Muscle of back (tissue), 13 donors: ENCODE measurements around the gene AASDHPPT. TPM values are rescaled to one million over a fixed set of nuclear protein-coding genes. Genes with fewer than 3 reads are reported as not detected.
"Not testable (repeated sequence)": the region's sequence is repeated elsewhere in the genome, so short reads cannot be mapped to it uniquely, and the experiment has no call there.

Experiments used
- DNase-seq, 3 donors: peaks; one replicate each; pipeline versions ENCODE4 v3.0.0 to v3.0.0-alpha.2; 2013
- long read RNA-seq, 9 donors: transcript quantifications; one replicate each; lab custom pipeline, GENCODE V29; 2026
- polyA plus RNA-seq, 10 donors: library from polyadenylated mRNA; unstranded; fragments of 120-200 nt; gene quantifications; one replicate each; pipeline ENCODE4 v1.2.1, GENCODE V29; 2013; ENCODE audit not compliant: insufficient read length in 10 of 10

AASDHPPT gene
- polyA plus RNA-seq, result 10 to 100 TPM; 47.0 to 70.7 (median 55.0) TPM
- long read RNA-seq, donor 1, transcript AASDHPPT-201 (6 exons, 2,955 nt), result major isoform, 31 of 32 reads
- long read RNA-seq, donor 1, partial matches to known transcripts, result 0 of 32 reads
- long read RNA-seq, donor 1, other reads (novel, unspliced or antisense), result 0 of 32 reads
- long read RNA-seq, donor 2, transcript AASDHPPT-201 (6 exons, 2,955 nt), result major isoform, 30 of 30 reads
- long read RNA-seq, donor 2, partial matches to known transcripts, result 0 of 30 reads
- long read RNA-seq, donor 2, other reads (novel, unspliced or antisense), result 0 of 30 reads
- long read RNA-seq, donor 3, result 0 reads
- long read RNA-seq, donor 4, transcript AASDHPPT-201 (6 exons, 2,955 nt), result major isoform, 28 of 29 reads
- long read RNA-seq, donor 4, partial matches to known transcripts, result 0 of 29 reads
- long read RNA-seq, donor 4, other reads (novel, unspliced or antisense), result 0 of 29 reads
- long read RNA-seq, donor 5, full-length matches to known transcripts, result 47 of 47 reads
- long read RNA-seq, donor 5, partial matches to known transcripts, result 0 of 47 reads
- long read RNA-seq, donor 5, other reads (novel, unspliced or antisense), result 0 of 47 reads
- long read RNA-seq, donor 6, transcript AASDHPPT-201 (6 exons, 2,955 nt), result major isoform, 59 of 94 reads
- long read RNA-seq, donor 6, partial matches to known transcripts, result 34 of 94 reads
- long read RNA-seq, donor 6, other reads (novel, unspliced or antisense), result 0 of 94 reads
- long read RNA-seq, donor 7, transcript AASDHPPT-201 (6 exons, 2,955 nt), result major isoform, 18 of 19 reads
- long read RNA-seq, donor 7, partial matches to known transcripts, result 0 of 19 reads
- long read RNA-seq, donor 7, other reads (novel, unspliced or antisense), result 0 of 19 reads
- long read RNA-seq, donor 8, transcript AASDHPPT-201 (6 exons, 2,955 nt), result major isoform, 21 of 21 reads
- long read RNA-seq, donor 8, partial matches to known transcripts, result 0 of 21 reads
- long read RNA-seq, donor 8, other reads (novel, unspliced or antisense), result 0 of 21 reads
- long read RNA-seq, donor 9, transcript AASDHPPT-201 (6 exons, 2,955 nt), result major isoform, 5 of 5 reads
- long read RNA-seq, donor 9, partial matches to known transcripts, result 0 of 5 reads
- long read RNA-seq, donor 9, other reads (novel, unspliced or antisense), result 0 of 5 reads

GRCh38 chr11:106077609-106078455 lies at the start of gene AASDHPPT:
Gene AASDHPPT, plus strand, starts transcription at chr11:106077662. Its CDS starts 49 bp downstream, at chr11:106077711.
- peak in 2 of 3 donors; percentile 46 to 65 for DNase-seq

GRCh38 chr11:106030609-106031008 lies 46.9 kb upstream of the AASDHPPT start:
- DNase-seq, result no peak

GRCh38 chr11:106031202-106031810 lies 46.2 kb upstream of the AASDHPPT start:
- no peak for DNase-seq

- no peak for DNase-seq
Observed at GRCh38 chr11:106031936-106032335, 45.5 kb upstream of the AASDHPPT start.

GRCh38 chr11:106032861-106033260 lies 44.6 kb upstream of the AASDHPPT start:
- DNase-seq, result no peak

GRCh38 chr11:106043540-106043939 lies 33.9 kb upstream of the AASDHPPT start:
- DNase-seq, result no peak

- no peak for DNase-seq
Observed at GRCh38 chr11:106047631-106048030, 29.8 kb upstream of the AASDHPPT start.

- no peak for DNase-seq
Observed at GRCh38 chr11:106049727-106050476, 27.6 kb upstream of the AASDHPPT start.

- no peak for DNase-seq
Observed at GRCh38 chr11:106051103-106051502, 26.4 kb upstream of the AASDHPPT start.

- DNase-seq, result not testable (repeated sequence)
Observed at GRCh38 chr11:106058377-106058776, 19.1 kb upstream of the AASDHPPT start.

- no peak for DNase-seq
Observed at GRCh38 chr11:106059617-106060016, 17.8 kb upstream of the AASDHPPT start.

GRCh38 chr11:106061249-106061784 lies 16.1 kb upstream of the AASDHPPT start:
- no peak for DNase-seq

- DNase-seq, result no peak
Observed at GRCh38 chr11:106061954-106062949, 15.2 kb upstream of the AASDHPPT start.

GRCh38 chr11:106063009-106063408 lies 14.5 kb upstream of the AASDHPPT start:
- no peak for DNase-seq

- no peak for DNase-seq
Observed at GRCh38 chr11:106070606-106071005, 6.9 kb upstream of the AASDHPPT start.

GRCh38 chr11:106072804-106073203 lies 4.7 kb upstream of the AASDHPPT start:
- no peak for DNase-seq

- DNase-seq, result peak in 2 of 3 donors; percentile 3 to 54
Observed at GRCh38 chr11:106076171-106076918, 1.1 kb upstream of the AASDHPPT start.
